ENCODE measurements around the gene ABCF1.
A peak's percentile ranks its signal among the peaks of the same experiment; 100 is the strongest.

ABCF1 gene

GRCh38 chr6:30615958-30616810 is 44.9 kb downstream of the ABCF1 start:
- no peak for DNase-seq (ENCODE audit: insufficient read length, low spot score)
- no peak for FAIRE-seq
- TF ChIP-seq POLR2A (IDR thresholded peaks at IDR 0.05; ENCODE audit: low read depth, low read length) = no peak

- peak; percentile 79 for DNase-seq (ENCODE audit: insufficient read length, low spot score)
- FAIRE-seq = peak; percentile 95
- TF ChIP-seq POLR2A (IDR thresholded peaks at IDR 0.05; ENCODE audit: low read depth, low read length) = peak; percentile 83
These were observed 45.7 kb downstream of the ABCF1 start, which contains the start of gene PPP1R10 for GRCh38 chr6:30616811-30617564. PPP1R10 (minus strand) TSS chr6:30617243; CDS start chr6:30609944, 7,299 bp downstream.

- FAIRE-seq (no peak), DNase-seq (ENCODE audit: insufficient read length, low spot score) (peak; percentile 74)
- peak; percentile 89 for TF ChIP-seq POLR2A (IDR thresholded peaks at IDR 0.05; ENCODE audit: low read depth, low read length)
These were observed 46.5 kb downstream of the ABCF1 start, which contains the start of gene MRPS18B for GRCh38 chr6:30617565-30618269. MRPS18B (plus strand) TSS chr6:30617840; CDS start chr6:30617866, 26 bp downstream.

GRCh38 chr6:30618270-30618797 is 47.1 kb downstream of the ABCF1 start:
- DNase-seq (ENCODE audit: insufficient read length, low spot score) = no peak
- TF ChIP-seq POLR2A (IDR thresholded peaks at IDR 0.05; ENCODE audit: low read depth, low read length) = no peak
- FAIRE-seq = no peak

GRCh38 chr6:30619561-30619960 is 48.3 kb downstream of the ABCF1 start:
- FAIRE-seq (no peak), DNase-seq (ENCODE audit: insufficient read length, low spot score) (no peak)
- TF ChIP-seq POLR2A (IDR thresholded peaks at IDR 0.05; ENCODE audit: low read depth, low read length) = no peak

- DNase-seq (ENCODE audit: insufficient read length, low spot score) (no peak), FAIRE-seq (no peak)
- TF ChIP-seq POLR2A (IDR thresholded peaks at IDR 0.05; ENCODE audit: low read depth, low read length) = no peak
These were observed 54.3 kb downstream of the ABCF1 start for GRCh38 chr6:30625511-30625910.

GRCh38 chr6:30626484-30627366 is 55.5 kb downstream of the ABCF1 start, which contains the start of gene ATAT1:
ATAT1 (plus strand) TSS chr6:30626874.
- DNase-seq (ENCODE audit: insufficient read length, low spot score) = peak; percentile 81
- no peak for FAIRE-seq
- peak; percentile 70 for TF ChIP-seq POLR2A (IDR thresholded peaks at IDR 0.05; ENCODE audit: low read depth, low read length)

GRCh38 chr6:30635834-30636233 is 64.6 kb downstream of the ABCF1 start:
- DNase-seq (ENCODE audit: insufficient read length, low spot score) = no peak

GRCh38 chr6:30640481-30640880 is 69.2 kb downstream of the ABCF1 start:
- no peak for FAIRE-seq
- TF ChIP-seq POLR2A (IDR thresholded peaks at IDR 0.05; ENCODE audit: low read depth, low read length) = no peak
- DNase-seq (ENCODE audit: insufficient read length, low spot score) = no peak

More at GRCh38 chr6:30635834-30636233, 64.6 kb downstream of the ABCF1 start:
- TF ChIP-seq POLR2A (IDR thresholded peaks at IDR 0.05; ENCODE audit: low read depth, low read length) = no peak
- no peak for FAIRE-seq

- DNase-seq (ENCODE audit: insufficient read length, low spot score) (no peak), FAIRE-seq (no peak)
- no peak for TF ChIP-seq POLR2A (IDR thresholded peaks at IDR 0.05; ENCODE audit: low read depth, low read length)
These were observed 69.8 kb downstream of the ABCF1 start for GRCh38 chr6:30641048-30641447.

Data from H54 (cell line).